Measurements from ENCODE around the gene PKP2. TPM values are rescaled to one million over a fixed set of nuclear protein-coding genes. Genes with fewer than 3 reads are reported as not detected.
"Not testable (repeated sequence)": the region's sequence is repeated elsewhere in the genome, so short reads cannot be mapped to it uniquely, and the experiment has no call there.

Gene PKP2
- total RNA-seq, 2 experiments from 2014 or later, result not detected

GRCh38 chr12:32906399-32907165 is 10.0 kb upstream of the PKP2 start:
- no peaks in the 10 kb centered on the region for H3K36me3 Mint-ChIP-seq (ENCODE audit: low read depth)
- peaks cover 3% of the 10 kb centered on the region for H3K4me1 Mint-ChIP-seq
- ChIA-PET CTCF (no interaction called here), POLR2A (no interaction called here)
- no peak for DNase-seq
- H3K9me3 Mint-ChIP-seq, result no peaks in the 10 kb centered on the region
- H3K27me3 Mint-ChIP-seq, result peaks cover 2% of the 10 kb centered on the region
- no peak overlapping the region for H3K4me3 Mint-ChIP-seq
- no peak overlapping the region for H3K27ac Mint-ChIP-seq

DNA sequence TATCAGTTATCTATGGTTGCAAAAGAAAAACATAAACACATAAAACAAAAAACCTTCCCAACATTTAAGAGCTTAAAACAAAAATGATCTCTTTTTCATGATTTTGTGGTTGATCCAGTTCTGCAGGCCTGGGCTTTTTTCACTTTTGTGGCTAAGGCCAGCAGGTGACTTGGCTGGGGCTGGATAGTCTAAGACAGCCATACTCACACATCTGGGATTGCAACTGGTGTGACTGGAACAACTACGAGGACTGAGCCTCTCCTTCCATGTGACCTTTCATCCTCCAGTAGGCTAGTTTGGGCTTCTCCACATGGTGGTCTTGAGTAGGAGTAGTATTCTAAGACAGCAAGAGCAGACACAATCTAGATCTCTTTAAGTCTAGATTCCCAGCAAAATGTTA is 7.2 kb upstream of the PKP2 start:
- no peak for DNase-seq
- H3K27me3 Mint-ChIP-seq, result peaks cover 2% of the 10 kb centered on the region
- H3K27ac Mint-ChIP-seq, result no peak overlapping the region
- H3K36me3 Mint-ChIP-seq (ENCODE audit: low read depth), result no peaks in the 10 kb centered on the region
- ChIA-PET POLR2A (no interaction called here), CTCF (no interaction called here)
- H3K9me3 Mint-ChIP-seq, result no peaks in the 10 kb centered on the region
- H3K4me3 Mint-ChIP-seq, result no peak overlapping the region
- H3K4me1 Mint-ChIP-seq, result peaks cover 3% of the 10 kb centered on the region

DNA sequence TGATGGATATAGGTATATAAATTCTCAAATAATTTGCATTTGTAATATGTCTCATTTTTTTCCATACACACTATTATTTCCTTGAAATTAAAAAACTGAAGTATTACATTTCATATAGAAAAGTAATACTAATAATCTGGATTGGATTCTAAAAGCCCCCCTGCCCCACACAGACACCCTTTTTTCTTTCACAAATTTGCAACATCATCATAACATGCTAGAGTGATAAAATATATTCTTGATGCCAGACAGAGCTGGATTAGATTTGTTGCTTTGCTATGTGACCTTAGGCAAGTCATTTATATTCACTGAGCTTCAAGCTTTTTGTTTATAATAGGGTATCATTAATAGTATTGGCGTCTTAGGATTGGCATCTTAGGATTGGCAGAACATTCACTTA is 6.7 kb upstream of the PKP2 start:
- H3K9me3 Mint-ChIP-seq, result no peaks in the 10 kb centered on the region
- no peak overlapping the region for H3K27ac Mint-ChIP-seq
- no peak overlapping the region for H3K4me3 Mint-ChIP-seq
- DNase-seq, result no peak
- CTCF ChIA-PET, result no interaction called here
- POLR2A ChIA-PET, result no interaction called here
- H3K4me1 Mint-ChIP-seq, result peaks cover 3% of the 10 kb centered on the region
- no peaks in the 10 kb centered on the region for H3K36me3 Mint-ChIP-seq (ENCODE audit: low read depth)
- H3K27me3 Mint-ChIP-seq, result peaks cover 2% of the 10 kb centered on the region

DNA sequence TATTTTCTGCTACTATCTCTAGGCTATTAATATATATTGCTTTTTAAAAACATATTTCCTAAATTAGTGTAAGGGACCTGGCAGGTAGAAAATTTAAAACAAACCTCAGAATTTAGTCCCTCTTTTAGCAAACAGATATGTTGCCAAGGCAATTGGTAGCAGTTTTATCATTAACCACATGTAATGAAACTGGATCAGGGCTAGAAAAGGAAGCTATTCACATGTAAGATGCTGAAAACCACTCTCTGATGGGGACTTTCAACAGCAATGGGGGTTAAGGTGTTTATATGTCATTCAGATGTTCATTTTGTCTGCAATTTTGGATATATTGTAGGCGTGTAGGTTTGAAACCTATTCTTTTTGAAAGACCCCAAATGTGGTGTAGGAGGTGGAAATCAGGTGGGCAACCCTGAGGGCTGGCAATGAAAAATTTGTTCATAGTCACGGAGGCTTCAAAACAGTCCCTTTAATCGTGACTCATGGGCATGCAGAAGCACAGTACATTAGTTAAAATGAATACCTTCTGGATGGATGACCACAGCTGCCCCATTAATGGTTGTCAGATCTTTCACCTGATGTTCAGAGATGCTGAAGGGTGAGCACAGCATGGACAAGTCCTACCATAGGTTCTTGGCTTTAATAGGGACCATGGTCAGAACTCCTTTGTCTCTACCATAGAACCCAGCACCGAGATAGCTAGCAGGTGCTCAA is 5.9 kb upstream of the PKP2 start:
- CTCF ChIA-PET, result no interaction called here

GRCh38 chr12:32901553-32901952 is 5.0 kb upstream of the PKP2 start:
- no peak overlapping the region for H3K27ac Mint-ChIP-seq
- ChIA-PET POLR2A (no interaction called here), CTCF (no interaction called here)
- no peak overlapping the region for H3K4me3 Mint-ChIP-seq
- H3K36me3 Mint-ChIP-seq (ENCODE audit: low read depth), result no peaks in the 10 kb centered on the region
- no peak for DNase-seq
- no peaks in the 10 kb centered on the region for H3K9me3 Mint-ChIP-seq
- peaks cover 12% of the 10 kb centered on the region for H3K27me3 Mint-ChIP-seq
- H3K4me1 Mint-ChIP-seq, result peaks cover 6% of the 10 kb centered on the region

More for the DNA sequence above, 5.9 kb upstream of the PKP2 start:
- no peak overlapping the region for H3K4me3 Mint-ChIP-seq
- peaks cover 8% of the 10 kb centered on the region for H3K27me3 Mint-ChIP-seq
- H3K36me3 Mint-ChIP-seq (ENCODE audit: low read depth), result no peaks in the 10 kb centered on the region
- DNase-seq, result no peak
- no peak overlapping the region for H3K27ac Mint-ChIP-seq
- POLR2A ChIA-PET, result no interaction called here
- peaks cover 4% of the 10 kb centered on the region for H3K4me1 Mint-ChIP-seq
- no peaks in the 10 kb centered on the region for H3K9me3 Mint-ChIP-seq

- no peak for DNase-seq
- POLR2A ChIA-PET, result no interaction called here
- H3K4me1 Mint-ChIP-seq, result peaks cover 7% of the 10 kb centered on the region
- no peaks in the 10 kb centered on the region for H3K36me3 Mint-ChIP-seq (ENCODE audit: low read depth)
- no peak overlapping the region for H3K27ac Mint-ChIP-seq
- CTCF ChIA-PET, result no interaction called here
- no peaks in the 10 kb centered on the region for H3K9me3 Mint-ChIP-seq
- no peak overlapping the region for H3K4me3 Mint-ChIP-seq
- H3K27me3 Mint-ChIP-seq, result peaks cover 33% of the 10 kb centered on the region
Observed at GRCh38 chr12:32897687-32898573, 1.4 kb upstream of the PKP2 start.

- Mint-ChIP-seq H3K27me3 (peaks cover 33% of the 10 kb centered on the region), H3K27ac (no peak overlapping the region), H3K4me1 (peaks cover 7% of the 10 kb centered on the region), H3K36me3 (ENCODE audit: low read depth) (no peaks in the 10 kb centered on the region), H3K9me3 (no peaks in the 10 kb centered on the region), H3K4me3 (peak overlapping the region; percentile 9)
- DNase-seq, result no peak
- CTCF ChIA-PET, result no interaction called here
- POLR2A ChIA-PET, result no interaction called here
Observed at GRCh38 chr12:32897281-32897610, 669 bp upstream of the PKP2 start.

DNA sequence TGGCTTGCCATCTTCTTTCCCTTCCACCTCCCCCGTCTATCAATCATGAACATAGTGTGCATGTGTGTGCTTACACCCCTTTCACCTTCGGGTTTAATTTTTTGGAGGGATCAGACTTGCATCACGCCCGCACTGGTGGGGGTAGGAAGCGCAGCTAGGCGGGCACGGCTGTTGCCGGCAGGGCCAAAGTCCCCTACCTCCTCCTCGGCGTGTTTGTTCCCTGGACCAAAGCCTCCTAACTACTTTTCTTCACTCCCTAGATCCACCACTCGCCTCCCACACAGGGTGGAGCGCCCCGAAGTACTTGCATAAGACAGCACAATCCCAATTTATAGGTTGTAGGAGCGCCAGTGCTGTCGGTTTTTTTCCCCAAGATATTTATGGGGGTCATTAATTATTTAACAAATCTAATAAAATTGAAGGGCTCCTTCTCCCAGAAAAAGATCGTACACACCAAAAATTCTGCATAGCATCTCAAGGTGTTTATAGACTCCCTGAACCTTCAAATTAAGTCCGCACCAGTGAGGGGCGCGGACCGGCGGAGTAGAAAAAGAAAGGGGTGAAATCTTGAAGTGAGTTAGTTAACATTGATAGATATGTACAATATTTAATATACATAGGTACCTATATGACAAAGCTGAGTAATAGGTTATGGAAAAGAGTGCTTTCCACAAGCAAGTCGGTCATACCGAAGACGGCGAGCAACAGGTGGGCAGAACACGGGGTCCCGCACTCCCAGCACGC is 717 bp downstream of the PKP2 start:
- Mint-ChIP-seq H3K4me3 (peak overlapping the region; percentile 32), H3K36me3 (ENCODE audit: low read depth) (no peaks in the 10 kb centered on the region), H3K4me1 (peaks cover 7% of the 10 kb centered on the region), H3K27me3 (peaks cover 33% of the 10 kb centered on the region), H3K27ac (no peak overlapping the region), H3K9me3 (no peaks in the 10 kb centered on the region)
- ChIA-PET CTCF (no interaction called here), POLR2A (no interaction called here)
- no peak for DNase-seq

- peaks cover 7% of the 10 kb centered on the region for H3K4me1 Mint-ChIP-seq
- H3K27ac Mint-ChIP-seq, result no peak overlapping the region
- H3K36me3 Mint-ChIP-seq (ENCODE audit: low read depth), result no peaks in the 10 kb centered on the region
- ChIA-PET CTCF (no interaction called here), POLR2A (no interaction called here)
- no peak overlapping the region for H3K4me3 Mint-ChIP-seq
- H3K9me3 Mint-ChIP-seq, result no peaks in the 10 kb centered on the region
- H3K27me3 Mint-ChIP-seq, result peaks cover 33% of the 10 kb centered on the region
- DNase-seq, result no peak
Observed at GRCh38 chr12:32894566-32894965, 2.0 kb downstream of the PKP2 start.

DNA sequence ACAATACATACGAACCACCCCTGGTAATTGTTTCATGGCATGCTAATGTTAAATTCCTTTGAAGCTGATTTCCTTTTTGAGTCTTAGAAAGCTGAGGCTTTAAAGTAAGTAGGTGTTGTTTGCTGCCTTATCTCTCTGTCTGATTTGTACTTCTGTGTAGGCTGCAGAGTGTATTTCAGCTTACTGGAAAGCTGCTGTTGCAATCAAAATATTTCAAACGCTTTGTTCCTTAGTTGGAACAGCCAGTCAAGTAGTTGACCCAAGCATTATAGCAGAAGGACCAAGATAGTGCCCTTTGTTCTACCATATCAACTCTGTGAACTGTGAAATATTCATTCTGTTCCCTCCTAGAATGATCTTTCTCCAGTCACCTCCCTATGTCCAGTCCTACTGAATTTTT is 3.1 kb downstream of the PKP2 start:
- DNase-seq, result no peak
- H3K36me3 Mint-ChIP-seq (ENCODE audit: low read depth), result no peaks in the 10 kb centered on the region
- peaks cover 36% of the 10 kb centered on the region for H3K27me3 Mint-ChIP-seq
- H3K4me3 Mint-ChIP-seq, result no peak overlapping the region
- H3K4me1 Mint-ChIP-seq, result peaks cover 7% of the 10 kb centered on the region
- H3K9me3 Mint-ChIP-seq, result no peaks in the 10 kb centered on the region
- POLR2A ChIA-PET, result no interaction called here
- CTCF ChIA-PET, result no interaction called here
- H3K27ac Mint-ChIP-seq, result no peak overlapping the region

DNA sequence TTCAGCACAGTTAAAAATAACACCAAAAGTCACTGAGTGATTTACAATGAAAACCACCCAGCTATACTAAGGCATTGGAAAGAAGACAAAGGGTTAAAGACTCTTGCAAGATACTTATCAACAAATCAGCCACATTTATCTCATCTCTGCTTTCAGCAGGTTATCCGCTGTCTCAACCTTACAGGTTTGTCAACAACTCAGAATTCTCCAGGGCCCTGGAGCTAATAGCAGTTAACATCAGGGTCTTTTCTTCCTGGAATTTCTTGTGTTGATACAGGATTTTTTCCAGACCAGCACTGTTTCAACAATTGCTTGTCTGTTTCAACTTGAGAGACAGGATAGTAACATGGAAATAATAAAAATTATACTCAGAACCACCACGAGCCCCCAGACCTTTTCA is 3.5 kb downstream of the PKP2 start:
- no peaks in the 10 kb centered on the region for H3K9me3 Mint-ChIP-seq
- no peak overlapping the region for H3K4me3 Mint-ChIP-seq
- H3K36me3 Mint-ChIP-seq (ENCODE audit: low read depth), result no peaks in the 10 kb centered on the region
- CTCF ChIA-PET, result no interaction called here
- no peak overlapping the region for H3K27ac Mint-ChIP-seq
- POLR2A ChIA-PET, result no interaction called here
- no peak for DNase-seq
- H3K4me1 Mint-ChIP-seq, result peaks cover 7% of the 10 kb centered on the region
- H3K27me3 Mint-ChIP-seq, result peaks cover 36% of the 10 kb centered on the region

DNA sequence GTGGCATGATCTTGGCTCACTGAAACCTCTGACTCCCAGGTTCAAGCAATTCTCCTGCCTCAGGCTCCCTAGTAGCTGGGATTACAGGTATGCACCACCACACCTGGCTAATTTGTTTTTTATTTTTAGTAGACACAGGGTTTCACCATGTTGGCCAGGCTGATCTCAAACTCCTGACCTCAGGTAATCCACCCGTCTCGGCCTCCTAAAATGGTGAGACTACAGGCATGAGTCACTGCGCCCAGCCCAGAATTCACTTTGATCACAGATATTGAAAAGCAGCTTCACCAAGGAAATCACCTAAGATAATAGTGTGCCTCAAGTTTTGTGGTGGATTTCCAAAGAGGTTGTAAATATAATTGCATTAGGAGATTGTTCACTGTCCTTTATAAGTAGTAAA is 4.2 kb downstream of the PKP2 start:
- POLR2A ChIA-PET; H3K4me3 Mint-ChIP-seq; H3K4me1 Mint-ChIP-seq; H3K27ac Mint-ChIP-seq; H3K9me3 Mint-ChIP-seq; H3K36me3 Mint-ChIP-seq (ENCODE audit: low read depth); CTCF ChIA-PET; DNase-seq: not testable (repeated sequence)
- peaks cover 30% of the 10 kb centered on the region for H3K27me3 Mint-ChIP-seq

GRCh38 chr12:32891956-32892355 is 4.6 kb downstream of the PKP2 start:
- peaks cover 26% of the 10 kb centered on the region for H3K27me3 Mint-ChIP-seq

More at GRCh38 chr12:32891956-32892355, 4.6 kb downstream of the PKP2 start:
- no peak overlapping the region for H3K27ac Mint-ChIP-seq
- H3K4me1 Mint-ChIP-seq, result peaks cover 3% of the 10 kb centered on the region
- ChIA-PET POLR2A (no interaction called here), CTCF (no interaction called here)
- DNase-seq, result no peak
- H3K4me3 Mint-ChIP-seq, result no peak overlapping the region
- no peaks in the 10 kb centered on the region for H3K36me3 Mint-ChIP-seq (ENCODE audit: low read depth)
- no peaks in the 10 kb centered on the region for H3K9me3 Mint-ChIP-seq
